IPS-18a (cell line): Measurements from ENCODE around the gene CHDH.

Experiments
- H3K27ac ChIP-seq: one replicate; pipeline ENCODE4 v1.5.1; 2013; ENCODE audit warnings: low read length
- H3K27me3 ChIP-seq: one replicate; pipeline ENCODE4 v1.6.1; 2013; ENCODE audit warnings: mild to moderate bottlenecking, low read length; ENCODE audit not compliant: control insufficient read depth, insufficient read depth
- H3K36me3 ChIP-seq: one replicate; pipeline ENCODE4 v1.6.1; 2013; ENCODE audit warnings: low read depth, low read length; ENCODE audit not compliant: control insufficient read depth
- H3K4me1 ChIP-seq: one replicate; pipeline ENCODE4 v1.6.1; 2013; ENCODE audit warnings: low read depth, low read length; ENCODE audit not compliant: control insufficient read depth
- H3K4me3 ChIP-seq: one replicate; pipeline ENCODE4 v1.5.1; 2013; ENCODE audit warnings: low read length
- H3K9ac ChIP-seq: one replicate; pipeline ENCODE4 v1.6.1; 2013; ENCODE audit warnings: mild to moderate bottlenecking, low read length, moderate library complexity
- H3K9me3 ChIP-seq: one replicate; pipeline ENCODE4 v1.6.1; 2013; ENCODE audit warnings: low read depth, low read length; ENCODE audit not compliant: control insufficient read depth

The CHDH gene

DNA sequence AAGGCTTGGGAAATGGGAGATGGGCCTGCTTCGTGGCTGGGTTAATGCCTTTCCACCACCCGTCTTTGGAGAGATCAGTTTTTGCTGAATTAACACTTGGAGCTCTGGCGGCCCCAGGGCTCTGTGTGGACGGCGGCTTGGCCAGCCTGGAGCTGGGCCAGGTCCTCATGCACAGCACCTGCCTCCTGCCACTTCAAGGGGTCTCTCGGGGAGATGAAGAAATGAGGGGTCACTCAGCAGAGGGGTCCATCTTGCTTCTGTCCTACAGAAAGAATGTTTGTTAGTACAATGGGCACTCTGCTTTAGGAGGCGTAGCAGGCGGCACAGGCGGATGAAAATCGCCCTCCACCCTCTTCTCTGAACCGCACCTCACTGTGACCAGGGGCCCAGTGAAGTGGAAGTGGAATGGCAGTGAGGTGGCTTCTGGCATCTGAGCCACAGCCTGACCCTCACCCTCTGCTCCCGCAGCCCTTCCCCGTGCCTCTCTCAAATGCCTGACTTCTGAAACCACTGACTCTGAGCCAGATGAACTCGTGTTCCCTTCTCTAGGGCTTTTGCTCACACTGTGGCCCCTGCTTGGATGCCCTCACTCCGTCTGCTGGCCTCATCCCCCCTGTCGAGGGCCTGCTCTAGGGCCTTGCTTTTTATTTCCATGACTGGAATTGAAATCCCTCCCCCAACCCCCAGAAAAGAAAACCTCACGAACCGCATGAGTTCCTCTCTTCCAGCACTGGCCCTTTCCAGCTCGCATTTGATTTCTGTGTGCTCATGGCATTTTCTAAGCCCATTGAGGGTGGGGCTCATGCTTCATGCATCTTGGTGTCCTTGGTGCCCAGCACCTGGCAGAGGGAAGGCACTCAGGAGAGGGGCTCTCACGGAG lies 42.2 kb downstream of the CHDH start:
- Histone ChIP-seq H3K27me3 (no peaks in the 10 kb centered on the region), H3K4me1 (no peaks in the 10 kb centered on the region), H3K9ac (no peak overlapping the region), H3K9me3 (no peaks in the 10 kb centered on the region), H3K27ac (no peak overlapping the region), H3K36me3 (no peaks in the 10 kb centered on the region), H3K4me3 (no peak overlapping the region)

DNA sequence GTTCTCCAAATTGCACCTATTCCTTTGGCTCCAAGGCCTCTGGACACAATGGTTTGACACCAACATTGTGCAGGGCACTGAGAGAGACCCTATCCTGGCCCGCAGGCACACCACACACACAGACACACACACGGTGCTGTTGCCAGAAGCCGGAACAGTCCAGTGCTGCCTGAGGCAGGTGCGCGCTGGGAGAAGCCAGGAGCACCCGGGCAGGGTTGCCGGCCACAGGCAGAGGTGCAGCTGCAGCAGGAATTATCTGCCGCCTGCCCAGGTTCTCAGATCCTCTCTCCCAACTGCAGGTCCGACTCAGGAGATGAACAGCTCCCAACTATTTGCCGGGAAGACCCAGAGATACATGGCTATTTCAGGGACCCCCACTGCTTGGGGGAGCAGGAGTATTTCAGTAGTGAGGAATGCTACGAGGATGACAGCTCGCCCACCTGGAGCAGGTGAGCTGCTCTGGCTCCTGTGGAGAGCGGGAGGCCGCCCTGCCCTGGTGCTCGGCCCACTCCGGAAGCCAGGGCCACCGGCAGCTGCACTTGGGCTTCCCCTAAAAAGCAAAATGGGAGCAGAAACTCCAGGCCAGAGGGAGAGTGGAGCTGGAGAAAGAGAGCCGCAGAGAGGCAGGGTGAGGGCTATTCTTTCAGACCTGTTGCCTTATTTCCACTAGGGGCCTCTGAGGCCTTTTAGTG lies 42.9 kb downstream of the CHDH start:
- H3K27ac ChIP-seq: no peak overlapping the region
- no peaks in the 10 kb centered on the region for H3K4me1 ChIP-seq
- no peak overlapping the region for H3K9ac ChIP-seq
- no peak overlapping the region for H3K4me3 ChIP-seq
- H3K36me3 ChIP-seq: no peaks in the 10 kb centered on the region
- no peaks in the 10 kb centered on the region for H3K9me3 ChIP-seq
- no peaks in the 10 kb centered on the region for H3K27me3 ChIP-seq

DNA sequence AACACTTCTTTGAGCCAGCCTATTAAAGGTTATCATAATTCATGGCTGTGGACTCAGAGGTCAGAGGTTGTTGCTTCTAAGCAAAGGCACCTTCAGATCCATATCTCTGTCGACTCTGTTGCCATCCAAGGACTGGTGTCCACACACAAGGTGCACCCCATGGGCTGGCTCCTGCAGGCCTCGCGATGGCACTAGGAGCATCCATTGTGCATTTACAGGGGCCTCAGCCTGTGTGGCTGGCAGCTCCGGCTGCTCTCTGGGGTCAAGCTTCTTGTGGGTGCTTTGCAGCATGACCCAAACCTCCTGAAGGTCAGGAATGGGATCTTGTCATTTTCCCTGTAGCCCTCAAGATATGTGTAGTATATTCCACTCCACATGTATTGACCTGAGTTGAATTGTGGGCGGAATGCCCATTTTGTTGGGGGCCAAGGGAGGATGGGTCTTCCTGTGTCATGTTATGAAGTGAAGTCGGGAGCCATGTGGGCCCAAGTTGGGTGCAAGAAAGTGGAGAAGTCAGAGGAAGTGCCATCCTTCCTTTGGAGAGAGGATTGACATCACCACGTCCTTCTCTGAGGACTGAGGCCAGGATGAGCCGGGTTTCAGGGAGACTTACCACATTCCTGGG lies 43.9 kb downstream of the CHDH start:
- Histone ChIP-seq H3K9ac (no peak overlapping the region), H3K4me1 (no peaks in the 10 kb centered on the region), H3K9me3 (no peaks in the 10 kb centered on the region), H3K27me3 (no peaks in the 10 kb centered on the region), H3K27ac (no peak overlapping the region), H3K4me3 (no peak overlapping the region), H3K36me3 (no peaks in the 10 kb centered on the region)

GRCh38 chr3:53801319-53801718 lies 44.9 kb downstream of the CHDH start:
- no peaks in the 10 kb centered on the region for H3K27me3 ChIP-seq
- no peaks in the 10 kb centered on the region for H3K4me1 ChIP-seq

GRCh38 chr3:53800041-53800906 lies 45.9 kb downstream of the CHDH start:
- Histone ChIP-seq H3K36me3 (no peaks in the 10 kb centered on the region), H3K4me1 (no peaks in the 10 kb centered on the region), H3K9me3 (no peaks in the 10 kb centered on the region), H3K4me3 (no peak overlapping the region), H3K27ac (no peak overlapping the region), H3K27me3 (no peaks in the 10 kb centered on the region), H3K9ac (no peak overlapping the region)

More at GRCh38 chr3:53801319-53801718, 44.9 kb downstream of the CHDH start:
- H3K9me3 ChIP-seq: no peaks in the 10 kb centered on the region
- no peak overlapping the region for H3K9ac ChIP-seq
- H3K36me3 ChIP-seq: no peaks in the 10 kb centered on the region
- H3K27ac ChIP-seq: no peak overlapping the region
- no peak overlapping the region for H3K4me3 ChIP-seq

DNA sequence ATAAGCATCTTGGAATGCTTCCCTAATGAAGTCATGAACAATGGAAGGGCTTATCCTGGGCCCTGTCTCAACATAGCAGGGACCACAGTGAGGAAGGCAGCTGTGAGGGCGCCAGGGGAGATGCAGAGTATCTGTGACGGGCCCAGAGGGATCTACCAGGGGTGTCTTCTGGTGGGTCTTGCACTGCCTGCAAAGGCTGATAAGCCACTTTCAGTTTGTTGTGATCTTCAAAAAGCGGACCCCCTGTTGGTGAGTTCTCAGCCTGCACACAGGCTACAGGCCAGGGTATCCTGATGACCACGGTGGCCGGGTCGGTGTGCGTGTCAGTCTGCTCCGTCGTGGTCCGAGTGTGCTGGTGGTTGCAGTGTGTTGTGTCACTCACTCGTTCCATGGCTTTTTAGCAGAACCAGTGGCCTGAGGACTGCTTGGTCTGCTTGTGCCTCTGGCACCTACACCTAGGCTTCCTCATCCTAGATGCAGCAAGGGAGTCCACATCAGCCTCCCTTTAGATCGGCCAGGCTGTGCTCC lies 46.8 kb downstream of the CHDH start:
- Histone ChIP-seq H3K9me3 (no peaks in the 10 kb centered on the region), H3K4me3 (no peak overlapping the region), H3K27ac (no peak overlapping the region), H3K9ac (no peak overlapping the region), H3K4me1 (peaks cover 3% of the 10 kb centered on the region), H3K27me3 (no peaks in the 10 kb centered on the region), H3K36me3 (no peaks in the 10 kb centered on the region)

GRCh38 chr3:53798144-53798543 lies 48.1 kb downstream of the CHDH start:
- no peaks in the 10 kb centered on the region for H3K27me3 ChIP-seq
- no peak overlapping the region for H3K9ac ChIP-seq
- H3K4me1 ChIP-seq: peaks cover 3% of the 10 kb centered on the region
- no peaks in the 10 kb centered on the region for H3K36me3 ChIP-seq
- H3K27ac ChIP-seq: no peak overlapping the region
- no peak overlapping the region for H3K4me3 ChIP-seq
- no peaks in the 10 kb centered on the region for H3K9me3 ChIP-seq

DNA sequence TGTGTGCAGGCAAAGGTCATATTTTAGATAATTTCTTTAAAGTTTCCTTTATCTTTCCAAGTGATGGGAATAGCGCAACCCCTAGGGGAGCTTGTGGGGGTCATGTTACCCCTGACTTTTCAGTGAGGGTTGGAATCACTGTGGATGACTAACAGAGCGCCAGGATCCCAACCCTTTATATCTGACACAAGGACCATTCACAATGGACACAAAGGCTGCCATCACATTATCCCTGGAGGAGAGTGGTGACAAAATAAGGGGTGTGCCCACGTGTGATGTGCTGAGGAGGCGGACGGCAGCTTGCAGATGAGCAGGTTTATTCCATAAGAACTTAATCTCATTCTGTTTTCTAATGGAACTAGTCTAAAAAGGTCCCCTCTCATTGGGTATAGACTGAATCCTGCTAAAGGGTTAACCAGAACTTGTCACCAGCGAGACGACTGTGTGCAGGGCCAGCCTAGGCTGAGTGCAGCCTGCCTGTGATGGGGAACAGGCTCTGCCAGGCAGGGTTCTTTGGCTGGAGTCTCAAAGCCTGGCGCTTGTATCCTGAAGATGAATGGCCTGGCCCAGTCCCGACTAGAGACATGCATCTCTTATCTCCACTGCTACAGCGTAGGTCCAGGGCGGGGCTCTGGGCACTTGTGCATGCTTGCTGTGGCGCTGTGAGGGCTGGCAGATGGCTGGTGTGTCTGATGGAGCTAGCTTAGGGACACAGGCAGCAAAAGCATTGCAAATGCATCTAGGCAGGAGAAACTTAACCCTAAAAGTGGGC lies 50.2 kb downstream of the CHDH start:
- H3K4me3 ChIP-seq: no peak overlapping the region
- no peak overlapping the region for H3K27ac ChIP-seq
- no peaks in the 10 kb centered on the region for H3K27me3 ChIP-seq
- H3K9ac ChIP-seq: no peak overlapping the region
- H3K4me1 ChIP-seq: peaks cover 3% of the 10 kb centered on the region
- no peaks in the 10 kb centered on the region for H3K36me3 ChIP-seq
- H3K9me3 ChIP-seq: no peaks in the 10 kb centered on the region

- no peaks in the 10 kb centered on the region for H3K27me3 ChIP-seq
- H3K4me3 ChIP-seq: no peak overlapping the region
- H3K27ac ChIP-seq: no peak overlapping the region
- no peaks in the 10 kb centered on the region for H3K9me3 ChIP-seq
- H3K36me3 ChIP-seq: no peaks in the 10 kb centered on the region
- H3K4me1 ChIP-seq: peaks cover 3% of the 10 kb centered on the region
- no peak overlapping the region for H3K9ac ChIP-seq
Measured at GRCh38 chr3:53795176-53795575, 51.0 kb downstream of the CHDH start.

DNA sequence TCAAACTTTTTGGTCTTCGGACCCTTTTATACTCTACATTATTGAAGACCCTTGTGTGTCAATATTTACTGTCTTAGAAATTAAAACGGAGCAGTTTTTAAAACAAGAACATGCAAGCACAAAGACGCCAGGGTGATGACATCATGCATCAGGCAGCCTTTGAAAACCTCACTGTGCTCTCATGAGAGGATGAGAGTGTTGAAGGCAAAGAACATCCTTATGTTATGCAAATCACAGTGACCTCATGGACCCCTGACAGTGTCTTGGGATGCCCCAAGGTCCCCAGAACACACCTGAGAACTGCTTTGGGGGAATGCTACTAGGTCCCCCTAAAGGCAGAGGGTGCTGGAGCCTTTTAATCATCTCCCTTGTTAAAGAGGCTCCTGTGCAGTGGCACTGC lies 51.6 kb downstream of the CHDH start:
- Histone ChIP-seq H3K9ac (no peak overlapping the region), H3K36me3 (no peaks in the 10 kb centered on the region), H3K9me3 (no peaks in the 10 kb centered on the region), H3K27ac (no peak overlapping the region), H3K27me3 (no peaks in the 10 kb centered on the region), H3K4me1 (peaks cover 3% of the 10 kb centered on the region), H3K4me3 (no peak overlapping the region)
